Cardiac septum (tissue), 1 donor: ENCODE data around the gene CCDC47. TPM values are rescaled to one million over a fixed set of nuclear protein-coding genes. Genes with fewer than 3 reads are reported as not detected.
A peak's percentile ranks its signal among the peaks of the same experiment; 100 is the strongest.
"Not testable (repeated sequence)": the region's sequence is repeated elsewhere in the genome, so short reads cannot be mapped to it uniquely, and the experiment has no call there.

Experiments
- DNase-seq: peaks from one replicate; pipeline ENCODE4 v3.0.0-alpha.2; 2020; ENCODE audit warnings: low spot score
- intact Hi-C: fragments of 100-400 bp; cut with DNase I; formaldehyde crosslinking; loops from one replicate; pipeline ENCODE4 v1.14.0; 2022
- total RNA-seq: library from RNA; stranded (reverse); fragmentation: NEBNext Ultra II Directional; extraction: Animal tissue kit (Norgen Biotek cat#: 25700); gene quantifications from one replicate; pipeline ENCODE4 v1.2.1, GENCODE V29; 2021
- donor health status: DM: no; HTN: no; CAD: no.

CCDC47 gene
- total RNA-seq, 1 donor from 2014 or later: 78.7 TPM

- peak; percentile 100 for DNase-seq
- intact Hi-C loops: loop anchor here (1.0 to 2.0 kb wide), 2 partner anchors 32 to 41 kb away; partner anchors contain the start of genes CCDC47 and LIMD2
Measured at GRCh38 chr17:63741408-63742173, 31.8 kb downstream of the CCDC47 start, which contains the start of gene STRADA. Gene STRADA, minus strand, starts transcription at chr17:63741799. Its CDS starts 13,430 bp downstream, at chr17:63728369.

GRCh38 chr17:63741143-63741407 lies 32.3 kb downstream of the CCDC47 start:
- intact Hi-C loops: loop anchor here (1.0 to 2.0 kb wide), 2 partner anchors 32 to 40 kb away; partner anchors contain the start of genes CCDC47 and LIMD2
- no peak for DNase-seq

- no peak for DNase-seq
- intact Hi-C loops: loop anchor here (1.0 to 2.0 kb wide), 2 partner anchors 33 to 40 kb away; partner anchors contain the start of genes CCDC47 and LIMD2
Measured at GRCh38 chr17:63740464-63741142, 32.8 kb downstream of the CCDC47 start.

GRCh38 chr17:63735691-63736090 lies 37.7 kb downstream of the CCDC47 start:
- intact Hi-C loops: no loop called here
- DNase-seq: no peak

GRCh38 chr17:63722403-63722802 lies 51.0 kb downstream of the CCDC47 start:
- intact Hi-C loops: no loop called here
- no peak for DNase-seq

- intact Hi-C loops, DNase-seq: not testable (repeated sequence)
Measured at GRCh38 chr17:63720194-63720593, 53.2 kb downstream of the CCDC47 start.

- intact Hi-C loops: no loop called here
- DNase-seq: no peak
Measured at GRCh38 chr17:63718988-63719387, 54.4 kb downstream of the CCDC47 start.

DNA sequence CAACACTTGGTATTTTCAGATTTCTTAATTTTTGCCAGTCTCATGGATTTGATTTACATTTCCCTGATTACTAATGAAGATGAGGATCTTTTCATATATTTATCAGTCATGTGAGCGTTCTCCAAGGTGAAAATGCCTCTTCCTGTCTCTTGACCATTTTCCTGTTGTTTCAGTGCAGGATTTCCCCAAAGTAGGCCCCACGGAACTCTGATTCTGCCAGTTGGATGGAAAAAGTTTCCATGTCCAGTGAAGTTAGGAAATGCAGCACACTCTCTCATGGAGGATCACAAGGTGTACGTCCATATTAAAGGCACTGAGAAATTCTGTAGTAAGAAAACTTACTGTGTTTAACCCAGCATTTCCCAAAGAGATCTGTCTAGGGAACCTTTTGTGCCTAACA lies 57.0 kb downstream of the CCDC47 start:
- intact Hi-C loops: no loop called here

GRCh38 chr17:63714550-63715277 lies 58.7 kb downstream of the CCDC47 start:
- no peak for DNase-seq
- intact Hi-C loops: no loop called here

More for the DNA sequence above, 57.0 kb downstream of the CCDC47 start:
- no peak for DNase-seq

DNA sequence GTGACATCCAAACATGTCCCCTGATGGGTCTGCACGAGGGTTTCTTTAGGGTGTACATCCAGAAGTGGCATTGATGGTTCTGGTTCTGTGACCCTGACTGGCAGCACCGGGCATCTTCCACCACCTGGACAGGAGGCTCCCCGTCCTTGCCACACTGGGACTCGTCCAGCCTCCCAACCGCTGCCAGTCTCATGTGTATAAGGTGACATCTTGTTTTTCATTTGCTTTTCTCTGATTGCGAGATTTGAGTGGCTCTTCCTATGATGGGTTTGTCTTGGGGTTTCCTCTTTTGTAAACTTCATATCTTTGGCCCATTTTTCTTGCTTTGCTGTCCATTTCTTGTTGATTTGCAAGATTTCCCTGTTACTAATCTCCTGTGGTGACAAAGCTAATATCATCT lies 64.3 kb downstream of the CCDC47 start:
- no peak for DNase-seq
- intact Hi-C loops: no loop called here

DNA sequence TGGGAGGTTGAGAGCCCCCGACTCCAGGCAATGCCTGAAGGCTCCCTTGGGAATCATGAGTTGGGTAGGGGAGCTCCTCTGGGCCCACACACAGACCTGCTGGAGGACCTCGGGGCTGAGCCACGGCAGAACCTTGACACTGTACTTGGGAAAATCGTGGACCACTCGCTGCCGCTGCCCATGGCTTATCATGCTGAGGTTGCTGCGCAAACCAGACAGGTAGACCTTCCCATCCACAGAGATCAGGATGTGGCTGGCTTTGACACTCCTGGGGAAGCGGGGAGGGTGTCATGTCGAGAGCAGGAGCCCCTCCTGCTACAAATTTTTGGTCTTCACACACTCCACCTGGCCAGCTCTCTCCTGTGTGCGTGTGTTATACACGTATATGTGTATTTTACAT lies 66.2 kb downstream of the CCDC47 start:
- DNase-seq: no peak
- intact Hi-C loops: no loop called here

- intact Hi-C loops: no loop called here
- DNase-seq: no peak
Measured at GRCh38 chr17:63706336-63707082, 66.9 kb downstream of the CCDC47 start.

DNA sequence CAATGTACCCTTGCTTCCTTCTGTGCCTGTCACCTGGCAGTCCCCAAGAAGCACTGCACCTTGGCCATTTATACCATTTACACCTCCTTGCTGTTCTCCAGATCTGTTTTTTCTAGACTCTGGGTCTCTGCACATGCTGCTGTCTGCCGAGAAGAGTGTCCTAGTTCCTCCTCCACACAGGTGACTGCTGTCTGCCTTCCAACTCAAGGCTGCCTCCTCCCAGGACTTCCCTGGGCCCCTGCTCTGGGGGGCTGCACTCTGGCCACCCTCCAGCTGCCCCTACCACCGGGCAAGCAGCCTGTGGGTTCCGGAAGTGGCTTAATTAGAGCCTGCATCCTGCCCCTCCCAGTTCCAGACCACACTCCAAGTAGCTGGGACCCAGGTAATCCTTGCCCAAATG lies 67.7 kb downstream of the CCDC47 start:
- intact Hi-C loops: no loop called here
- DNase-seq: no peak

- DNase-seq: no peak
- intact Hi-C loops: no loop called here
Measured at GRCh38 chr17:63704836-63705235, 68.6 kb downstream of the CCDC47 start.

GRCh38 chr17:63704259-63704576 lies 69.2 kb downstream of the CCDC47 start:
- intact Hi-C loops: no loop called here

DNA sequence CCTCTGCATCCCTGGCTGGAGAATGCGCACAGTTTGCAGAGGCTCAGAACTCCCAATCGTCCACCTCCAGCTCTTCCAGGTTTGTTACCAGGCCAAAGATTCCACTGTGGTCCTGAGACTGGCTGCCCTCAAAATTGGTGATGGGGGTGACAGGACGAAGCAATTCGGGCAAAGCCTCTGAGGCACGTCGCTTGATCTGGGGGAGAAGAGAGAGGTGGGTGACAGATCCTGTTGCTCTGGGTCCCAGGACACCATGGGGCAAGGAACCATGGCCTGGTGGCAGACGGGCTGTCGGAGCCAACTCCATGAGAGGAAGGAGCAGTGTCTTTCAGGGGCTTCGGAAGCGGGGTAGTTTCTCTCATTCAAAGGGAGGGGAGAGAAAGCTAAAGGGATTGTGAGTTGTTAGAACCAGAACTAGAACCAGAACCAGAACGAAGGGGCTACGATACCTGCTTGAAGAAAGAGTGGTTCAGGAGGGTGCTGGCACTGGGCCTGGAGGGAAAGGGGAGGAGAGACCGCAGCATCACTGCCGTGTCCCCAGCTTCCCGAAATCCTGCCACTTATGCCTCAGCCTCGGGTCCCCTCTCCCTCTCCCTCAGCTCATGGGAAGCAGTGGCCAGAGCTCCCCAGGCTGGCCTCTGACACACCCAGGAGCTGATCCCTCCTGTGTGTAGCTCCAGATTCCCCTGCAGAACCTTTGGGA lies 69.7 kb downstream of the CCDC47 start:
- DNase-seq: no peak
- intact Hi-C loops: no loop called here

More at GRCh38 chr17:63704259-63704576, 69.2 kb downstream of the CCDC47 start:
- no peak for DNase-seq

DNA sequence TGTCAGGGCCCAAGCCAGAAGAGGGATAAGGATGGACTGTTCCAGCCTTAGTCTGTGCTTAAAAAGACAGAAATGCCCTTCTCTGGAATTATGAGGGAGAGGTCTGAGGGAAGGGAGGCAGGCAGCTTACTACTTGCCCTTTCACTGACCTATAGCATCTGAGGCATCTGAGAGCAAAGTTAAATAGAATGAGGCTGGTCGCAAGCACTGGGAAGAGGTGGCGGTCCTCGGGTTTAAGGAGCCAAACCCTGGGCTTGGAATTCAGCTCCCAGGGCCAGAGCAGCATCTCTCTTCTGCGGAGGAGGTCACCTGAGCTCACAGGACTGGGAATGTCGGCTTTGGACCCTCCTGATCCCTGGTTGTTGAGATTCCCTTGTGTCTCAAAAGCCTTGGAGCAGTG lies 70.4 kb downstream of the CCDC47 start:
- intact Hi-C loops: no loop called here
- DNase-seq: no peak

GRCh38 chr17:63702721-63703015 lies 70.7 kb downstream of the CCDC47 start:
- intact Hi-C loops: no loop called here

More at GRCh38 chr17:63702721-63703015, 70.7 kb downstream of the CCDC47 start:
- no peak for DNase-seq
